HG03378 (cell line): ENCODE measurements around the gene NFATC2.

Experiments used
- ATAC-seq: cut with Tn5 transposase; IDR thresholded peaks from one replicate; pipeline ENCODE4 v1.9.1; 2021; ENCODE audit warnings: mild to moderate bottlenecking, moderate library complexity; ENCODE audit not compliant: unreplicated experiment

Gene NFATC2

GRCh38 chr20:51522207-51522606, 20.3 kb downstream of the NFATC2 start:
- no peak for ATAC-seq

DNA sequence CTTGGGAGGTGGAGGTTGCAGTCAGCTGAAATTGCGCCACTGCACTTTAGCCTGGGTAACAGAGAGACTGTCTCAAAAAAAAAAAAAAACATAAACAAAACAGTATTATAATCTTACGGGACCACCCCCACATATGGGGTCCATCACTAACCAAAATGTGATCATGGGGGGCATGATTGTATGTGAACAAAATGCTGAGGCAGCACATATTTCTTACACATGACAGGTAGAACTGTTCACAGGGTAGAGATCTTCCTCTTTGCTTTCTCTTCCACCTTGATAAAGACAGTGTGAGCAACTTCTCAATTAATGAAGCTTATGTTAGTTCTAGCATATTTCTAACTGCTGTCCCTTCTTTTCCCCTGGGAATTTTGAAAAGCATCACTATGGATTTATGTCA, 24.7 kb downstream of the NFATC2 start:
- no peak for ATAC-seq

- no peak for ATAC-seq
Measured at GRCh38 chr20:51516855-51517254, 25.7 kb downstream of the NFATC2 start.

DNA sequence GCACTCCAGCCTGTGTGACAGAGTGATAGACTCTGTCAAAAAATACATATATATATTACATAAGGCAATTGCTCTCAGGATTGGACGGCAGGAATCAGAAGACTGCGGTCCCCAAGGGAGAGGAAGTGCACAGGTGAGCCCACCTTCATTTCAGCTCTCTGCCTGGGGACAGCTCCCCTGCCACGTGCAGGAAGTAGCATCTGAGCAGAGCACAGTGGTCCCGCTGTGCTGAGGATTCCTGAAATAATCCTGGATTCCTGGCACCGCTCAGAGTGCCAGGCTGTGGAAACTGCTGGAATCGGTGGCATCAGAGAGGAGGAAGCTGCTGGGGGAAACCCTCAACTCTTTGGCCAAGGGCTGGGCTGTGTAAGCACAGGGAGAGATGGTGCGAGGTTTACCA, 27.7 kb downstream of the NFATC2 start:
- no peak for ATAC-seq

- no peak for ATAC-seq
Measured at GRCh38 chr20:51514249-51514648, 28.3 kb downstream of the NFATC2 start.

DNA sequence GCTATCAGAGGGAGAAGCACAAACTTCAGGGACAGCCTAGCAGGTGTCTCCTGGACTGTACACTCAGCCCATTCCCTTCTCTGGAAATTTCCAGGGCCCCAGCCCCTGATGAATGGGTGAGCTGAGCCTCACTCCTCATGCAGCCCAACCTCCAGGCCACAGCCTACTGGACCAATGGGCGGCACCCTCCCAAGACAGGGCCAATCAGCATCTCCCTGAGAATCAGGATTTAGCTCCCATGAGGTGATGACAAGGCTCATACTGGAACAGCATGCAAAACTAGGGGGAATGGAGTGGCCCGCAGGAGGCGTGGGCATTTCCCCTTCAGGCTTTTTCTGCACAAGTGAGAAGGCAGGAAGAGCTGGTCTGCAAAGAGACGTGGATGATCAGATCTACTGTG, 29.0 kb downstream of the NFATC2 start:
- no peak for ATAC-seq

DNA sequence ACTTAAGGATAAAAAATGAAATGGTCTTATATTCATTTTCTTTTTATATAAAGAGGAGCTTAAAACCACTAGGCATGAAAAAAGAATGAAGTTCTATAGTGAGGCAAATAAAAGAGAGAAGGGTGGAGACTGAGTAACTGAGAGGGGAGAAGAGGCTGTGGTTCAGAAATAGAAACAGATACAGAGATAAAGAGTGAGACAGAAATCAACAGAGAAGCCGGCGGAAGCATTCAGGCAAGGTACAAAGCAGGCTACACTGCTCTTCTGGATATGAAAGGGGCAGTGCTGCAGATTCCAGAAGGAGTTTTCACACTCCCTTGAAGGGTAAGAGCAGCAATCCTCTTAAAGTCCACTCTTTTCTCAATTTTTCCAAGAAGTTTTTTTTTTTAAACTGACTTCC, 29.9 kb downstream of the NFATC2 start:
- no peak for ATAC-seq

GRCh38 chr20:51511861-51512619, 30.5 kb downstream of the NFATC2 start:
- ATAC-seq = no peak

DNA sequence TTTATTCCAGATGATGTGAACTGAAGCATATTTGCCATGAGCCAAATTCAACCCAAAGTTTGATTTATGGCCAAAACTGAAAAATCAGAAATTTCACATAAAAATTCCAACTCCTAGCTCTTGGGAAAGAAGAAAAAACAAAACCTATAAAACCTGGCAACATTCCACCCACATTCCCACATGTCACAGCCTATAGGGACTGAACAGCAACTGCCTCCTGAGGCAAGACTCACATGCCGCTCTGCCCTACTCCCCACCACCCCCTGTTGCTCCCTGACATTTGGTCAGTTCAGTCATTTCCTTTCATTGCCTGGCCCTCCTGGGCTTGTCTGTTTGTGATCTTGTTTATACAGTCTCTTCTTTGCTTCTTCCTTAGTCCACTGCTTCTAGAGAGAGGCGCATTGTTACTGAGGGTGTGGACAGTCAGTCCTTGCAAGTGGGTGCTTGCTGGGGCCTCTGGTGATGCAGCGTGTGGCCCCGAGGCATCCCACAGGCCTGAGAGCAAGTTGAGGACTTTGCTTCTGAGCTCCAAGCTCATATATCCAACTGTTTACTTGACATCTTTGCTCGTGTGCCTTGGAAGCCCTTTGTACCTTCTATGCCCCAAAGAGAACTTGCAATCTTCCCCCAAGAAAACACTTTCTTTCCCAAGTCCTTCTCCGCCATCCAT, 31.4 kb downstream of the NFATC2 start:
- no peak for ATAC-seq

DNA sequence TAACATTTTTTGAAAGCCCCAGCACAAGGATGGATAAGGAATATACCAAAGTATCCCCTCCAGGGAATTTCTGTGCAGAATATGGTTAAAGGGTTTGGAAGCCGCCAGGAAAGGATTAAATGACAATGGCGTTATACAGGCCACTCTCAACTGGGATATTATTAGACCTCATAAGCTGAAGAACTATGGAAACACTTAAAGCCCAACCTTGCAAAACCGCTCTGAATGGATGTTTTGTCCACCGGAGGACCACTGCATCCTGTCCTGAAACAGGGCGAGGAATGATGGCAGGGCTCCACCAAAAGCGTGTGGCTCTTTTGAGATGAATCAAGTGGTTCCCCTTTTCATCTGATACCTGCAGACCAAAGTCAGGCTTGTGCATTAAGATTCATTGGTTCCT, 32.4 kb downstream of the NFATC2 start:
- no peak for ATAC-seq

DNA sequence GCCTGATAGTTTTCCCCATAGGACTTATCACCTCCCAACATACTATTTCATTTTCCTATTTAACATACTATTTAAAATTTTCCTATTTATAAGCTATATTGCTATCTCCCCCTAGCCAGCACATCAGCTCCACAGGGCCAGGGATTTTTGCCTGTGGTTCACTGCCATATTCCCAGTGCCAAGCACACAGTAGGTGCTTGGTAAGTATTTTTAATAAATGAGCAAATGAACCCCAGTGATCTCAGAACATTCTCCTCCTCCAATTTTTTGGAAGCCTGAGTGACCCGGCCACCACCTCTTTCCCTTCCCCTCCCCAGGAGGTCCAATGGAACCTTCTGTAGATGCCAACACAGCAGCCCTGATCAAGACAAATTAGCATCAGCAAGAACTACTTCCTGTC, 33.3 kb downstream of the NFATC2 start:
- no peak for ATAC-seq

DNA sequence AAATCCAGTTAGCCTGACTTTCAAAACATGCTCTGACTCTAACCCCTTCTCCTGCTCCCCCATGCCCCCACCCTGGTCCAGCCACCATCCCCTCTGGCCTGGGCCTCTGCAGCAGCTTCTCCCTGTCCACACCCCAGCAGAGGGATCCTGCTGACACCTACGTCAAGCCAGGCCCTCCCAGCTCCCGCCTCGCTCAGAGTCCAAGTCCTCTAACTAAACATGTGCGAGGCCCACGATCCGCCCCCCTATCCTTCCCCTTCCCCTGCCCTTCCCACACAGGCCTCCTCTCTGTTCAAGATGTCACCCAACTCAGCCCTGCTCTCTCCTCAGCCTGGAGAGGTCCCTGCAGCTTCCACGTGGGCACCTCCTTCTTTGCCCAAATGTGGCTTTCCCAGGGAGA, 33.7 kb downstream of the NFATC2 start:
- no peak for ATAC-seq

- no peak for ATAC-seq
Measured at GRCh38 chr20:51508158-51508557, 34.4 kb downstream of the NFATC2 start.

GRCh38 chr20:51507216-51508036, 35.1 kb downstream of the NFATC2 start:
- no peak for ATAC-seq

DNA sequence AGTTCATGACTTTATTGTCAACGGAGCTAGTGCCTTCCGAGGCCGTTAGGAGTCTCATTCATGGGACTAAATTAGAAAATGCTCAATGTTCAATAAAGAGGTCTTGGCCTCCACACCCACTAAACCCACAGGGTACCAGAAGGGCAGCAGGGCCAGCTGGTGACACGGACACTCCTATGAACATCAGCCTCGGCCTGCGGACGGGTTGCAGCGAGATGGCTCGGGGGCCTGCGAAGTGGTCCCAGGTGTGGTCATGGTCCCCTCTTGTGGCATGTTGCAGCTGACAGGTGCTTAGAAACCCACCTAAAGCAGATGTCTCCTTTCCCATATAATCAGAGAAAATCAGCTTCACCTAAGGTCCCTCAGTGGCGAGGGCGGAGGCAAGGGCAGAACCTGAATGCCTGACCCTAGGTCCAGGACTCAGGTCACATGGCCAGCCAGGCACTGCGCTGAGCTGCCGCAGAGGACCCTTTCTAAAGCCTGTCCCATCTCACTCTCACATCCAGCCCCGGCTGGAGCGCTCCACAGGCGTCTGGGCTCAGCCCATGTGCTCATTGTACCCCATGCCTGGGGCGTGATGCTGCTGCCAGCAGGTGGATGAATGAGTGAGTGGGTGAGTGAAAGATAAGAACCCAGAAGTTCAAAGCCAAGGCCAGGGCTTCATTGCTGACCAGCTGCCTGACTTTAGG, 35.8 kb downstream of the NFATC2 start:
- ATAC-seq = no peak

DNA sequence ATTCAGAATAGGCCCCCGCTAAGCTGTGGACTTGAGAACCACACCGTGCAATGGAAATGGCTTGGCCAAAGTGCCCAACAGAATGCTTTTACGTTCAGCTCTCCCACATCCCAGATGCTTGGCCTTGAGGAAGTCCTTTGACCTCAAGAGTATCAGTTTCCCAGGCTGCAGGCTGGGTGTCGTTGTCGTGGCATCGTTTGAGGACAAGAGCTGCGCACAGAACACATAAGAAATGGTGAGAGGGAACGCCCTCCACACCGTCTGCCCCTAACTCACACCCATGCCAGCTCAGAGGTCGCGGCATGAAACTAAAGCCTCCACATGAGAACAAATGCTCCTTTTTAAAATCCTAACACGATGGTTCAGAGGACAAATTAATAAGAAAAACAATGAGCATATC, 37.0 kb downstream of the NFATC2 start:
- no peak for ATAC-seq

GRCh38 chr20:51503376-51503775, 39.1 kb downstream of the NFATC2 start:
- ATAC-seq = no peak

DNA sequence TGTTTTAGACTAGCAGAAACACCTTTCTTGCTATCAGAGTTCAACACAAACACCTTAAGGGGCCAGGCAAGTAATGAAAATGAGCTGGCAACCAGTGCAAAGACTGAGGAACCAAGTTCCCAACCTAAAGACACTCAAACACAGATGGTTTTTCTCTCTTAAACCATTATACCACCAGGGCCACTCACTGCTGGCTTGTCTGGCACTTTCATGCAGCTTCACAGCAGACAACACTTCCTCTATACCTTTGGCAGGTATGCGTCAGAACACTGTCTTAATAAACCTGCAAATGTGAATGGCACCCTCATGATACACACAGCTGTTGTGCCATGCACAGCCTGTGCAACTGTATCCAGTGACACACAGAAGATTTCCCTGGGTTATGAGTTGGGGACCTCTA, 41.6 kb downstream of the NFATC2 start:
- no peak for ATAC-seq

- peak; percentile 89 for ATAC-seq
Measured at GRCh38 chr20:51500311-51500710, 42.2 kb downstream of the NFATC2 start.

DNA sequence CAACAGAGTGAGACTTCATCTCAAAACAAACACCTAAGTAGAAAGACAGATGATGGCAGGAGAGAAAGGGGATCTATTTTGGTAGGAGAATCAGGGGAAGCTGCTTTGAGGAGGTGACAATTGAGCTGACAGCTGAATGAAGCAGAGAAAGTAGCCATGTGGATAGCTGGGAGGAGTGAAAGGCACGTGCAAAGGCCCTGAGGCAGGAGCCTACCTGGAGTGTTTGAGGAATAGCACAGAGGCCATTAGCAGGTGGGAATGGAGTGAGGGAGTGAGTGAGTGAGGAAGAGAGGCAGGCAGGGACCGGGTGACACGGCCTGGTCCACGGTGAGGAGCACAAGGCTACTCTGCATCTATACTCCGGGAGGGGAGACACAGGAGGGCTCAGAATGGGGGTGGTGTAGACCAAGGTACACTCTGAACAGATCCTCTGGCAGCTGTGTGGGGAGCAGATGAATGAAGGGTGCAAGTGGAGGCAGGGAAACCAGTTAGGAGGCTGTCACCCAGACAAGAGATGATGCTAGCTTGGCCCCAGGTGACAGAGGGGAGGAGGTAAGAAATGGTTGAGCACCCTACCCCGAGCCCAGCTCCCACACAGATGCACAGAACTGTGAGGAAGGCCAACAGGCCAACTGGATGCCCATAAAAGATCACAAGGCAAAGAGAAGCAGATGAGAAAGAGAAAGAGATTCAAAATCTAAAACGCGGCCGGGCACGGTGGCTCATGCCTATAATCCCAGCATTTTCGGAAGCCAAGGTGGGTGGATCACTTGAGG, 43.6 kb downstream of the NFATC2 start:
- ATAC-seq = no peak
